GM18505 (cell line): ENCODE measurements around the gene ABCC6.
"Not testable (repeated sequence)": the region's sequence is repeated elsewhere in the genome, so short reads cannot be mapped to it uniquely, and the experiment has no call there.

Source experiments
- ATAC-seq: cut with Tn5 transposase; IDR thresholded peaks from one replicate; pipeline ENCODE4 v1.9.1; 2021; ENCODE audit not compliant: unreplicated experiment
- POLR2A ChIP-seq: IDR thresholded peaks from 4 replicates; pipeline ENCODE4 v1.6.1; 2011; ENCODE audit warnings: borderline replicate concordance; ENCODE audit not compliant: insufficient read depth, insufficient read length; ENCODE audit errors: extremely low read depth

The ABCC6 gene

GRCh38 chr16:16197966-16198365 is 25.3 kb downstream of the ABCC6 start:
- no peak for TF ChIP-seq POLR2A
- no peak for ATAC-seq

GRCh38 chr16:16197331-16197730 is 26.0 kb downstream of the ABCC6 start:
- TF ChIP-seq POLR2A, result no peak
- ATAC-seq, result no peak

GRCh38 chr16:16196099-16196498 is 27.2 kb downstream of the ABCC6 start:
- ATAC-seq, result no peak
- no peak for TF ChIP-seq POLR2A

GRCh38 chr16:16191493-16192167 is 31.7 kb downstream of the ABCC6 start:
- no peak for ATAC-seq

GRCh38 chr16:16190966-16191365 is 32.3 kb downstream of the ABCC6 start:
- not testable (repeated sequence) for ATAC-seq

More at GRCh38 chr16:16191493-16192167, 31.7 kb downstream of the ABCC6 start:
- no peak for TF ChIP-seq POLR2A

- no peak for ATAC-seq
- no peak for TF ChIP-seq POLR2A
These were observed 32.7 kb downstream of the ABCC6 start for GRCh38 chr16:16190546-16190945.

- ATAC-seq, result no peak
- no peak for TF ChIP-seq POLR2A
These were observed 33.5 kb downstream of the ABCC6 start for GRCh38 chr16:16189842-16190241.

- ATAC-seq, result no peak
- no peak for TF ChIP-seq POLR2A
These were observed 34.5 kb downstream of the ABCC6 start for GRCh38 chr16:16188827-16189226.

- no peak for ATAC-seq
These were observed 36.5 kb downstream of the ABCC6 start for GRCh38 chr16:16186820-16187219.

GRCh38 chr16:16185095-16185494 is 38.2 kb downstream of the ABCC6 start:
- ATAC-seq, result no peak
- no peak for TF ChIP-seq POLR2A

More at GRCh38 chr16:16186820-16187219, 36.5 kb downstream of the ABCC6 start:
- TF ChIP-seq POLR2A, result no peak

- TF ChIP-seq POLR2A, result no peak
- ATAC-seq, result no peak
These were observed 38.7 kb downstream of the ABCC6 start for GRCh38 chr16:16184594-16184993.

- no peak for TF ChIP-seq POLR2A
- ATAC-seq, result no peak
These were observed 39.7 kb downstream of the ABCC6 start for GRCh38 chr16:16183562-16183961.

GRCh38 chr16:16182918-16183317 is 40.4 kb downstream of the ABCC6 start:
- no peak for TF ChIP-seq POLR2A
- ATAC-seq, result no peak

GRCh38 chr16:16181748-16182147 is 41.5 kb downstream of the ABCC6 start:
- not testable (repeated sequence) for ATAC-seq
